Retina (tissue), 1 donor: ENCODE measurements around the gene TLR7.
A peak's percentile ranks its signal among the peaks of the same experiment; 100 is the strongest.

Source experiments
- DNase-seq: peaks from one replicate; pipeline ENCODE4 v3.0.0-alpha.2; 2016

The TLR7 gene

DNA sequence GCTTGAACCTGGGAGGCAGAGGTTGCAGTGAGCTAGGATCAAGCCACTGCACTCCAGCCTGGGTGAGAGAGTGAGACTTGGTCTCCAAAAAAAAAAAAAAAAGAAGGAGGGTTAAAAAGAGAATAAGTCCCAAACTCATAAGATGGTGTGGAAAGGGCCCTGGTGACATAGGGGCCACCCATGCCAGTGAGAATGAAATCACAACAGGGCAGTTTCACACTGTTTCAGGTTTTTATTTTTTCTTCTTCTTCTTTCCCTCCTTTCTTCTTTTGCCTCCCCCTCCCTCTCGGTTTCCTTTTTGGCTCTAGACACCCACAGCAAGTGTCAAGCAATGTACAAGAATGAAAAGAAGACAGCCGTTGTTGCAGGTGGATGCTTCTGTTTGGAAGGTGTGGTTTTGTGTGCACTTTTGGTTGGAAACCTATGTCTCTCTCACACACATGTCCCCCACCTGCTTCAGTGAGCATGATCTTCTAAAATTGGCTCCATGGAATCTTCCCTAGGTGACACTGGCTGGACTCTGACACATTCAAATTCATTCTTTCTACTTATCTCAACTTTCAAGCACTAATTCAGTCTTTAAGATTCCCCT, 25.1 kb downstream of the TLR7 start:
- DNase-seq = no peak

DNA sequence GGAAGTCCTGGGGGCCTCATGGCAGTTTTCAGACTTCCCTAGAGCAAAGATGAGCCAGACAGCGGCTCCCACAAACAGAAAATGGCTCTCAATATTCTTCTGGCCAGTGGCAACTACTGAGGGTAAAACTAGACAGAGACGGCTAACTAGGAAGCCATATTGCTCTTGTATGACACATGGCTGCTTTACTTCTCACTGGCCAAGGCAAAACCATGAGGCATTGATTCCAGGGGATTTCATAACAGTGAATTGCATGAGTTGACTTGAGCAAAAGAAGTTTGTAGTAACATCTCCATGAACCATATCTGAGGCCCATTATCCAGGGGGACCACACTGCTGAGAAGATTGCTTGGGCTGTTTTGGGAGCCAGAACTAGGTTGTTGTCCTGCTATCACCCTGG, 25.8 kb downstream of the TLR7 start:
- no peak for DNase-seq

DNA sequence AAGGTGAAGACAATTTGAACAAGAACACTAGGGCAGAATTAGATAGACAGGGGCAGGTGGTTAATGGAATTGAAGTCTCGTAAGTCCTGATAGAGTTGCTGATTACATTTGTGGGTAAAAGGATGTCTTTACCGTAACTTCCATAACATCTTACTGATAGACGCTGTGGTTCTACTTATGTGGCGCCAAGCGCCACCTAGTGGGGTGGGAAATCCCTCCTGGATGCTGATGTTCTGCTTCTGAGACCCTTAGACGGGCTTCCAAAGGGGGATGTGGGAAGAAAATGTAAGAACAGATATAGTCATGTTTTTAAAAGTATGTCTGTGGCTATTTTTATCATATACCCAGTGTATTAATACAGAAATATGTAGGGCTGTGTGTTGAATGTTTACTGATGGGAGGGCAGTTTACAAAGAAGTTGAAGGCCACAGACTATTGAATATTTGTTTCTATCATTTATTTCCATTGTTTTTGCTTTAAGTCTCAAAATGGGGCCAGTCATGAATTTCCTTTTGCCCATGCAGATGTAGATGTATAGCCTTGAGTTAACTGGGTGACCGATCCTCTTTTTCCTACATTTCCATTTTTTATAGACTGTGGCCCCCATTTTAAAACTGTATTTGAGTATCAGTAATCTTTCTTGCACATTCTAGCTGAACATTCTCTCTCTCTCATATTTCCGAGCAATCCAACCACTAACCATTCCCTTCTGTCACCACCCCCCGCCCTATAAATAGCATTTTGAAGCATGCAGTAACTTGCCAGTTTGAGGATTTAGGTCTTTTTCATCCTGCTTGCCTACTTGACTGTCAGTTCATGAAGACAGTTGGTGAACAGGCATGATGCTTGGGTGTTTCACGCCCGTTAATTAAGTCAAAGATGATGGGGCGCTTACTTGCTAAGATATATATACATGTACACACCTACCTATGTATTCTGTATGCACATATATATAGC, 27.5 kb downstream of the TLR7 start:
- DNase-seq = peak; percentile 1

DNA sequence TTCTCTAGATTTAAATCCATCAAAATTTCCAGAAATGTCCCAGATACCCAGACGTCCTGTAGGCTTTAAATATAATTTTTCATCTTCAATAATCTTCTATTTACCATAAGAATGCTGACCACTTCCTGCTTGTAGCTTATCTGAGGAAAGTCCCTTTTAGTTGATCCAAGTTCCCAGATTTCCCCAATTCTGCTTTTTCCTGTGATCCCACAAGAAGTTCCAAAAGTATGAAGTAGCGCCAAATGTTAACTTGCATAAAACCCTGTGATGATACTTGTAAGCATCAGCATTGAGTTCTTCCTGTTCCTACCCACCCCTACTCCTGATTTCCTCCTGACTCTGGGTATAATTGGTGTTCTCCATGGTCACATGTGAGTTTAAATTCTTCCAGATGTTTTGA, 29.0 kb downstream of the TLR7 start:
- DNase-seq = no peak

DNA sequence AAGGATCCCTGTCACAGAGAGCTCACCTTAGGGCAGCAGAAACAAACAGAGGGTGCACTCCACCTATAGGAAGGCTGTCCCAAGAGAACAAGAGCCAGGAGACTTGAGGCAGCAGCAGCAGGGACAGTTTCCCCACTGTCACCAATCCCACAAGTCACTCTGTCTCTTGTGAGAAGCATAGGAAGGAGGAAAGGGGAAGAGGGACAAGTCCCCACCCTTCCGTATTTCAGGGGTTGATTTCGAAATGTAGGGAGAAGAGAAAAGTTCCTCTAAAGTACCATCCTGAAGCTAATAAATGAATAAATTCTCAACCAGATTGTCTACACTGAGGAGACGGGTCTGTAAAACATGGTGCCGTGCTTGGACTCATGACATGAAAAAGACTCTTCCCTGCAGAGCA, 30.1 kb downstream of the TLR7 start:
- DNase-seq = no peak

DNA sequence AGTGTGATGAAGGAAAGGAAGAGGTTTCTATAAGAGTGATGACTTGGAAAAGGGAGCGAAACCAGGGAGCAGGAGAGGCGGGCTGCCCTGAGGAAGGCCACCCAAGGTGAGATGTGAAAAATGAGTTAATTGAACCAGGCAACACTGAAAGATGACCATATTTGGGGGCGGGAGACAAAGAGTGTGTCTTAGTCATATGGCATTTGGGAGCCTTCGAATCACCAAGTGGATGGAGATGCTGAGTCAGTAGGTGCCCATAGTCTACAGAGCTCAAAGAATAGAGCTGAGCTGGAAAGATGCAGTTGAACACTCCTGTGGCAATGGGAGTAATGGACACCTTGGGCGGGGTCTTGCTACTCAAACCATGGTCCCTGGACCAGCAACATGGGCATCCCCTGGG, 31.2 kb downstream of the TLR7 start:
- DNase-seq = no peak

DNA sequence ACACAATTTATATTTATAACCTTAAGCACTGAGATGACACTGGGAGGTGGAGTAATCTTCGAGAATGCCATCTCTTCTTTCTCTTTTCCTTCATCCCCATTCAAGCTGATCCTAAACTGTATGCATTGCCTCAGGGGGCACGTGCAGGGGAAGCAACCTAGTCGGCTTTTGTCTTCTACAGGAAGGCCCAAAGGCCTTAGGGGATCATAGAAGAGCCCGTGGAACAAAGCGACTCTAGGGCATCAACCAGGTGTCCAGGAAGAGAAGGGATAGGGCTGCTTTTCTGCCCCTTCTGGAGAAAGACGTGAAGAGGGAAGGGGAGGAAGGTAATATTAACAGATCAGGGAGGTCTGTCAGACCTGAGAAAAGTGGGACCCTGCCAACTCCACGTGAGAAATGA, 32.6 kb downstream of the TLR7 start:
- no peak for DNase-seq

DNA sequence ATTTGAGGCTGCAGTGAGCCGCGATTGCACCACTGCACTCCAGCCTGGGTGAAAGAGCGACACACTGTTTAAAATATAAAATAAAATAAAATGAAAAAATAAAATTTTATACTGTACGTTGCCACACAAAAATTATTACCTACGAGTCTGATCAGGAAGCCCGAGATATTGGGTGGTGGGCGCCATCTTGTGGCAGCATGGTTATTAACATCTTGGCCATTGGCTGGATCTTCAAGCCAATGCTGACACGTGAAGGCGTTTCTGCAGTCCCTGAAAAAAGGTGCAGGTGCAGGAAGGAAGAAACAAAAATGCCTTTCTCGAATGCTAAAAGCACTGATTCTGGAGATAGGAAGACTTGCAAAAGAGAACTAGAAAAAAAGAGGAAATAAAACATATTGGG, 34.6 kb downstream of the TLR7 start:
- peak; percentile 36 for DNase-seq

DNA sequence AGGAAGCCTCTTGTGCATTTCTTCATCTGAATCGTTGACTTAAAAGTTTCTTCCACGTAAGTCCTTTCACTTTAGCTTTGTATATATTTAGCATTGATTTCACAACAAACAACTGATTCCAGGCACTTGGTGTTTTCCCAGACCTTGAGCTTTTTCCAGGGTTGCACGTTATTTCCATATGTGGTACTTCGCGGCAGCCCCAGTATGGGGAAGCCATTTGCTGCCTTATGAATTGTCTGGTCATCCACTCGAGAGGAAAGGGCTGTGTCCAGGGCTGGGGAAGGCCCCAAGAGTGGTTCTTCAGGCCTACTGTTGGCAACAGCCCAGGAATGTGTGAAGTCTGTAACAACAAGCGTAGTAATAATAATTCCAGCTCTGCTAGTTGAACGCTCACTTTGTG, 36.8 kb downstream of the TLR7 start:
- no peak for DNase-seq

DNA sequence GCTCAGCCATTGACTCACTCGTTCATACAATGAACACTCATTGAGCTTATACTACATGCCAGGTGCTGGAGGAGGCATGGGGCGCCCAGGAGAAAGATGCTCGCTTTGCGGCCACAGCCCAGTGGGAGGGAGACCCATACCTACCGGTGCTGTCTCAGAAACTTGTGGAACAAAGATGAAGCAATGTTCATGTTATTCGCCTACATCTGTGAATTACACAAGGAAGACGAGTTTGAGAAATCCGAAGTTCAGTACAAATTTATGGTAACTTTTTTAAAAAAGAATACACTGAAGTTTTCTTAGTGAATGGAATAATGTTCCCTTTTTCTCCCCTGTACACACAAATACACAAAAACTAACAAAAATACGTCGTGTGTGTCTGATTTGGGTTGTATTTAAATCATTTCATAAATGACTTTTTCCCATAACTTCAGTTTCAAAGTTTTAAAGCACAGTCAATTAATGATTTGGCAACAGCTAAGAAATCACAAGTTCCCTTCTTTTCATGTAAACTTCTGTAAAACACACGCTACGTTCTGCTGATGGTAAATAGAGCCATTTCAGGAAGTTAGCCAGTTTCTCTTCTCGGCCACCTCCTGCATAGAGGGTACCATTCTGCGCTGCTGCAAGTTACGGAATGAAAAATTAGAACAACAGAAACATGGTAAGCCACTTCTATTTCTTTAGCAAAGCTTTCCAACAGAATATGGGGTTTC, 39.3 kb downstream of the TLR7 start, which contains the start of gene TLR8:
Gene TLR8, plus strand, starts transcription at position 575 of the 716 bp plus-strand sequence. Its CDS starts 87 bp downstream, at position 662.
- no peak for DNase-seq

DNA sequence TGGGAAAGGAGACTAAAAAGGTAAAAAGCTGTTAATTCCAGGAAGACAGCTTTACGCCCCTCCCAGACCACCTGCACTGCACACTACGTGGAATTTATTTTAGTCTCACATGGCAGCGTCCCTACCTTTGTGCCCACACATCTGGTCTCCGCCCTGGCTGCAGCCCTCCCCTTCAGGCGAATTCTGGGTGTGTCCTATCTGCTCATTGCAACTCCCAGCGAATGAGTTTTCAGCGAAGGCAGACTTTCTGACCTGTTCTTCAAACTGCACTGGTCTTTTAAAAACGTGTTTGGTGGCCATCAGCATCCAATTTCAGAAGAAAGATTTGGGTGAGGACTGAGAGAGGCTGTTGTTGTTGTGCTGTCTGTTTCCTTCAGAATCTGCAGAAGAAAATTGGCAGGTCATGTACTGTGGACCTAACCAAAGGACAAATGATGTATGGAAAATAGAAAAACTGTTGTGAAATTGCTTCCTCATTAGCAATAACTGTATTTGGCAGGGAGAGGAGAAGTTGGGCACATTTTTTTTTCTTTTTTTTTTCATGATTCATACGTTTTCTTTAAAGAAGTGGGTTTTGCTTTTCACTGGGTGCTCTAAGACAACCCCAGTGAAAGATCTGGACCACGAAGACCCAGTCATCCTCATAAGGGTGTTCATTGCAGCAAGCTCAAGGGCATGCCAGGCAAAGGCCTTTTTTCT, 43.7 kb downstream of the TLR7 start:
- DNase-seq = no peak

DNA sequence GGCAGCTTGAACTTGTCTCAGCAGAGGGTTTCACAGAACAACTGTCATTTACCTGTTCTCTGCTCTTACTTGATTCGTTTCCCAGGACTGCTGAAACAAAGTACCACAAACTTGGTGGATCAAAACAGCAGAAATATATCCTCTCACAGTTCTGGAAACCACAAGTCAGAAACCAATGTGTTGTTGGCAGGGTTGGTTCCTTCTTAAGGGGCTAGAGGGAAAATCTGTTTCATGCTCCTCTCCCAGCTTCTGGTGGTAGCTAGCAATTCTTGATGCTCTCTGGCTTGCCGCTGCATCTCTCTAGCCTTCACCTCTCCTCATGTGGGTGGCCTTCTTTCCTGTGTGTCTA, 44.2 kb downstream of the TLR7 start:
- DNase-seq = no peak

DNA sequence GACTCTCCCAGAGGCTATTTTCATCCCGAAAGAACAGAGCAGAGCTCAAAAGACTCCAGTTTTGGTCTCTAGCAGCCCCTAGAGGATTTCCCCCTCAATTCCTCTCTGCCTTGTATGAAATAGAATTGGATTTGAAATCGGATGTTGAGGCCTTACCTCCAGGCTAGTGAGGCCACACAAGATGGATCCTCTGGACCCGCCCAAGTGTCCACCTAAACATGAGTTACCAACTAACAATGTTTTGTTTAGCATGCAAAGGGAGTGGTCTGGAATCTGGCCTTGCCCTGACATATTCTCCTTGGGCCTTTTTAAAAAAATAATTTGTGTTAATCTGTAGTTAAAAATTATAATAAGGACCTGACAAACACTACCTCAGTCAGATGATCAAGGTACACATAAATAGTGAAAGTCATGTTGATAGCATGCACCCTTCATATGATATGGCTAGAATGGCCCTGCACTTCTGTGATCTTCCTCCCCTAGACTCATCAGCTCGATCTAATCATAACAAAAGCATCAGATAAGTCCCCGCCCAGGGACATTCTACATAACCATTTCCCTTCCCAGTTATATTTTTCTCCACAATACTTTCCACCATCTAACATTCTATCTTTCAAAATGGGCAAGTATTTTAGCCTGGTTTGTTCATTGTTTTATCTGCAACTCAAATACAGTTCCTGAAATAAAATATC, 46.1 kb downstream of the TLR7 start:
- DNase-seq = no peak

DNA sequence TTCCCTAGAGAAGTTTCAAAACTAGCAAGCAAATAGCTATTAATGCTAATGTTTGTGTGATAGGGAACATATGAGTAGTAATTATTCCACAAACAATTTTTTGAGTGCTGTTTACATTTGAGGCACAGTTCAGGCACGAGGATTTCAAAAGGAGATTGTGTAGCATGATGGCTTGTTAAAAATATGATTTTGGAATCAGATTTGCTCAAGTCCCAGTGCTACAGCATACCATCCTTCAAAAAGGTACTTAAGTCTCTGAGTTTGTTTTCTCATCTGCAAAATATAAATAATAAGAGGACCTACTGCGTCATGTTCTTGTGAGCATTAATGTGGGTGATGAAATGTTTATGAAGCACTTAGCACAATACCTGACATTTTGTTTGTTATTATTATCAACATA, 50.9 kb downstream of the TLR7 start:
- DNase-seq = no peak

DNA sequence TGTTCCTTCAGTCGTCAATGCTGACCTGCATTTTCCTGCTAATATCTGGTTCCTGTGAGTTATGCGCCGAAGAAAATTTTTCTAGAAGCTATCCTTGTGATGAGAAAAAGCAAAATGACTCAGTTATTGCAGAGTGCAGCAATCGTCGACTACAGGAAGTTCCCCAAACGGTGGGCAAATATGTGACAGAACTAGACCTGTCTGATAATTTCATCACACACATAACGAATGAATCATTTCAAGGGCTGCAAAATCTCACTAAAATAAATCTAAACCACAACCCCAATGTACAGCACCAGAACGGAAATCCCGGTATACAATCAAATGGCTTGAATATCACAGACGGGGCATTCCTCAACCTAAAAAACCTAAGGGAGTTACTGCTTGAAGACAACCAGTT, 52.2 kb downstream of the TLR7 start:
- no peak for DNase-seq

DNA sequence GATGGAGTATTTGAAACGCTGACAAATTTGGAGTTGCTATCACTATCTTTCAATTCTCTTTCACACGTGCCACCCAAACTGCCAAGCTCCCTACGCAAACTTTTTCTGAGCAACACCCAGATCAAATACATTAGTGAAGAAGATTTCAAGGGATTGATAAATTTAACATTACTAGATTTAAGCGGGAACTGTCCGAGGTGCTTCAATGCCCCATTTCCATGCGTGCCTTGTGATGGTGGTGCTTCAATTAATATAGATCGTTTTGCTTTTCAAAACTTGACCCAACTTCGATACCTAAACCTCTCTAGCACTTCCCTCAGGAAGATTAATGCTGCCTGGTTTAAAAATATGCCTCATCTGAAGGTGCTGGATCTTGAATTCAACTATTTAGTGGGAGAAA, 52.7 kb downstream of the TLR7 start:
- no peak for DNase-seq

DNA sequence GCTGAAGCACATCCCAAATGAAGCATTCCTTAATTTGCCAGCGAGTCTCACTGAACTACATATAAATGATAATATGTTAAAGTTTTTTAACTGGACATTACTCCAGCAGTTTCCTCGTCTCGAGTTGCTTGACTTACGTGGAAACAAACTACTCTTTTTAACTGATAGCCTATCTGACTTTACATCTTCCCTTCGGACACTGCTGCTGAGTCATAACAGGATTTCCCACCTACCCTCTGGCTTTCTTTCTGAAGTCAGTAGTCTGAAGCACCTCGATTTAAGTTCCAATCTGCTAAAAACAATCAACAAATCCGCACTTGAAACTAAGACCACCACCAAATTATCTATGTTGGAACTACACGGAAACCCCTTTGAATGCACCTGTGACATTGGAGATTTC, 54.1 kb downstream of the TLR7 start:
- DNase-seq = no peak

DNA sequence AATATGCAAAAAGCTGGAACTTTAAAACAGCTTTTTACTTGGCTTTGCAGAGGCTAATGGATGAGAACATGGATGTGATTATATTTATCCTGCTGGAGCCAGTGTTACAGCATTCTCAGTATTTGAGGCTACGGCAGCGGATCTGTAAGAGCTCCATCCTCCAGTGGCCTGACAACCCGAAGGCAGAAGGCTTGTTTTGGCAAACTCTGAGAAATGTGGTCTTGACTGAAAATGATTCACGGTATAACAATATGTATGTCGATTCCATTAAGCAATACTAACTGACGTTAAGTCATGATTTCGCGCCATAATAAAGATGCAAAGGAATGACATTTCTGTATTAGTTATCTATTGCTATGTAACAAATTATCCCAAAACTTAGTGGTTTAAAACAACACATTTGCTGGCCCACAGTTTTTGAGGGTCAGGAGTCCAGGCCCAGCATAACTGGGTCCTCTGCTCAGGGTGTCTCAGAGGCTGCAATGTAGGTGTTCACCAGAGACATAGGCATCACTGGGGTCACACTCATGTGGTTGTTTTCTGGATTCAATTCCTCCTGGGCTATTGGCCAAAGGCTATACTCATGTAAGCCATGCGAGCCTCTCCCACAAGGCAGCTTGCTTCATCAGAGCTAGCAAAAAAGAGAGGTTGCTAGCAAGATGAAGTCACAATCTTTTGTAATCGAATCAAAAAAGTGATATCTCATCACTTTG, 55.2 kb downstream of the TLR7 start:
- DNase-seq = no peak

DNA sequence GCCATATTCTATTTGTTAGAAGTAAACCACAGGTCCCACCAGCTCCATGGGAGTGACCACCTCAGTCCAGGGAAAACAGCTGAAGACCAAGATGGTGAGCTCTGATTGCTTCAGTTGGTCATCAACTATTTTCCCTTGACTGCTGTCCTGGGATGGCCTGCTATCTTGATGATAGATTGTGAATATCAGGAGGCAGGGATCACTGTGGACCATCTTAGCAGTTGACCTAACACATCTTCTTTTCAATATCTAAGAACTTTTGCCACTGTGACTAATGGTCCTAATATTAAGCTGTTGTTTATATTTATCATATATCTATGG, 55.7 kb downstream of the TLR7 start:
- DNase-seq = no peak

DNA sequence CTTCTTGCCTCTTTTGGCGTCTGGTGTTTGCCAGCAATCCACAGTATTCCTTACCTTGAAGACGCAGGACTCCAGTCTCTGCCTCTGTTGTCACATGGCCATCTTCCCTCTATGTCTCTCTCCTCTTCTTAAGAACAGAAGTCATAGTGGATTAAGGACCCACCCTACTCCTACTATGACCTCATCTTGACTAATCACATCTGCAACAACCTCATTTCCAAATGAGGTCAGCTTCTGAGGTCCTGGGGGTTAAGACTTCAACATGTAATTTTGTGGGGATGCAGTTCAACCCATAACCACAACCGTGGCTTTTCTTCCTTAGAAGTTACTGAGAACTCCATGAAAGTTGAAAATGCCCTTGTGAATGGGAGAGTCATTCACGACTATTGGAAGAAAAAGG, 62.8 kb downstream of the TLR7 start:
- DNase-seq = no peak

DNA sequence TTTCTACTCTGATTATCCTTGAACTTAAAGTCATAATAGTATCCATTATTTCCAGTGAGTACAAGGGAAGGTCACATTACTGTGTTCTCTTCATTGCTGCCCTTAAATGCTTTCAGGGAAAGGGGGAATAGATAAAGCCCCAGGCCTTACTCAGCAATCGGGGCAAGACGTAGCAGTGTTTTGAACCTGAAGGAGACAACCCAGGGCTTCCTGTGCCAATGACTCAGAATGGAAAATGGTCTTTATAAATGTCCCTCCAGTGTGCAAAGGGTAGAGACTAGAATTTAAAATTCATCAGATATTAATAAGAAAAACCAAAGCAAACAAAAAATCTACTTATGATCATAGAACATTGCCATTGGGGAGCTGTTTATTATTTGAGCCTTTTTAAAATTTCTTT, 63.3 kb downstream of the TLR7 start:
- no peak for DNase-seq

DNA sequence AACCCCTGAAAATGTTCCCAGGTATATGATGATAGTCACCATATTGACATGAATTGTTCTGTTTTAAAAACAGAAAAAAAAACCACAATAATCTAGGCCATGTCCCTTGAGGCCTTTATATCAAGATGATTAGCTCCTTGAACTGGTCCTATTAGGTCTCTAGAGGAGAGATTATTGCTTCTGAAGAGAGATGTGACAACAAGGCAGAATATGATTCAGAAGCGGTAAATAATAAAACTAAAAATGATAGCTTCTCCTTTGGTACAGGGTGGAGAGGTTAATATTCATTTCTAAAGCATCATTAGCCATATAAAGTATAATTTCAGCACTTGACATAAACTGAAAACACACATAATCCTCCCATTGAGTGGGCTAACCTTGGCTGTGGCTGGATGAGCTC, 65.4 kb downstream of the TLR7 start:
- no peak for DNase-seq
